Measurements from ENCODE around the gene PXDN.

DNA sequence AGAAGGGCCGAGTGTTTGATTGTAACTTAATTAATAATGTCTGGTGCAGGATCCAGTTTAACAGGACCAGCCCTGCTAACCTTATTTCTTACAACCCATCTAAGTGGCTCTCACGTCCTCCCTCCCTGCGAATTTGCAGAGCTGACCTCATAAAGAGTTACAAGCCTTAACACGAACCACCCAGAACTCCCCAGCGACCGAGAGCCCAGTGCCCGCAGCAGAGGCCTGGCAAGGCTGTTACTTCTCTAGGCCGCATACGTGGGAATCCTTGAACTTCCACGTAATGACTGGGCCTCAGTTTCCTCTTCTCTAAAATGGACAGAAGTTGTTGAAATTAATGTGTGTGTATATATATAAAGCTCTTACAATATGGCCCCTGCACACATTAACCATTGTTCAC is 55.5 kb downstream of the PXDN start:
- TF ChIP-seq POLR2AphosphoS5 (IDR thresholded peaks at IDR 0.05) (no peak), CTCF (IDR thresholded peaks at IDR 0.05) (no peak)

Measured in suprapubic skin (tissue), 3 donors.